ENCODE data around the gene TEAD2.

- TF ChIP-seq, protein P1, sequence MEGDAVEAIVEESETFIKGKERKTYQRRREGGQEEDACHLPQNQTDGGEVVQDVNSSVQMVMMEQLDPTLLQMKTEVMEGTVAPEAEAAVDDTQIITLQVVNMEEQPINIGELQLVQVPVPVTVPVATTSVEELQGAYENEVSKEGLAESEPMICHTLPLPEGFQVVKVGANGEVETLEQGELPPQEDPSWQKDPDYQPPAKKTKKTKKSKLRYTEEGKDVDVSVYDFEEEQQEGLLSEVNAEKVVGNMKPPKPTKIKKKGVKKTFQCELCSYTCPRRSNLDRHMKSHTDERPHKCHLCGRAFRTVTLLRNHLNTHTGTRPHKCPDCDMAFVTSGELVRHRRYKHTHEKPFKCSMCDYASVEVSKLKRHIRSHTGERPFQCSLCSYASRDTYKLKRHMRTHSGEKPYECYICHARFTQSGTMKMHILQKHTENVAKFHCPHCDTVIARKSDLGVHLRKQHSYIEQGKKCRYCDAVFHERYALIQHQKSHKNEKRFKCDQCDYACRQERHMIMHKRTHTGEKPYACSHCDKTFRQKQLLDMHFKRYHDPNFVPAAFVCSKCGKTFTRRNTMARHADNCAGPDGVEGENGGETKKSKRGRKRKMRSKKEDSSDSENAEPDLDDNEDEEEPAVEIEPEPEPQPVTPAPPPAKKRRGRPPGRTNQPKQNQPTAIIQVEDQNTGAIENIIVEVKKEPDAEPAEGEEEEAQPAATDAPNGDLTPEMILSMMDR (IDR thresholded peaks at IDR 0.05; ENCODE audit: low read depth, low read length), result no peak
- TF ChIP-seq POLR2A (IDR thresholded peaks at IDR 0.05; ENCODE audit: extremely low read depth, insufficient read length), result no peak
These were observed 53.1 kb downstream of the TEAD2 start for GRCh38 chr19:49309087-49309486.
